Common myeloid progenitor, CD34-positive (primary cell): ENCODE data around the gene PAM.
"Not testable (repeated sequence)": the region's sequence is repeated elsewhere in the genome, so short reads cannot be mapped to it uniquely, and the experiment has no call there.

Source experiments
- CTCF ChIA-PET: fragments of 350-600 bp; sonication (Branson Sonifier 250); formaldehyde crosslinking; loops from one replicate; lab custom pipeline; 2021; ENCODE audit warnings: antibody characterized with exemption; lab: Charles Lee
- POLR2A ChIA-PET: fragments of 350-600 bp; sonication (Branson Sonifier 250); formaldehyde crosslinking; loops from one replicate; lab custom pipeline; 2021; ENCODE audit warnings: antibody characterized with exemption; lab: Charles Lee
- DNase-seq, 3 donors: peaks; one replicate each; pipeline versions ENCODE4 v3.0.0 to v3.0.0-alpha.2; 2013
- H3K27ac ChIP-seq, 2 experiments: 1 replicate in 1 of 2; 2 replicates in 1 of 2; pipeline ENCODE4 v1.7.0; 2013; ENCODE audit warnings: inconsistent platforms in 2 of 2, low read length in 2 of 2, mild to moderate bottlenecking in 2 of 2, low read depth in 1 of 2, moderate library complexity in 1 of 2; ENCODE audit not compliant: severe bottlenecking in 2 of 2, insufficient read depth in 1 of 2, poor library complexity in 1 of 2
- H3K27me3 ChIP-seq, 5 experiments: replicated peaks in 2 of 5; 1 replicate in 3 of 5; 2 replicates in 2 of 5; pipeline versions ENCODE4 v1.6.1 to v1.7.0; 2013; ENCODE audit warnings: low read length in 4 of 5, mild to moderate bottlenecking in 2 of 5, moderate library complexity in 2 of 5, inconsistent platforms in 1 of 5; ENCODE audit not compliant: insufficient read depth in 5 of 5, control insufficient read depth in 4 of 5
- H3K36me3 ChIP-seq, 4 experiments: 1 replicate in 2 of 4; 2 replicates in 2 of 4; pipeline versions ENCODE4 v1.6.1 to v1.7.0; 2013; ENCODE audit warnings: low read length in 3 of 4, control low read depth in 1 of 4, mild to moderate bottlenecking in 1 of 4; ENCODE audit not compliant: control insufficient read depth in 4 of 4, insufficient read depth in 4 of 4
- H3K4me1 ChIP-seq, 4 experiments: 1 replicate in 3 of 4; 2 replicates in 1 of 4; pipeline versions ENCODE4 v1.6.1 to v1.7.1; 2013; ENCODE audit warnings: low read length in 3 of 4, mild to moderate bottlenecking in 3 of 4, control low read depth in 1 of 4, inconsistent platforms in 1 of 4, moderate library complexity in 1 of 4; ENCODE audit not compliant: control insufficient read depth in 4 of 4, insufficient read depth in 4 of 4; ENCODE audit errors: control extremely low read depth in 1 of 4
- H3K4me3 ChIP-seq, 7 experiments: 1 replicate in 4 of 7; 2 replicates in 3 of 7; pipeline versions ENCODE4 v1.5.1 to v1.7.0; 2013; ENCODE audit warnings: mild to moderate bottlenecking in 7 of 7, low read length in 6 of 7, moderate library complexity in 6 of 7, inconsistent platforms in 2 of 7, low read depth in 2 of 7, control low read depth in 1 of 7; ENCODE audit not compliant: insufficient read depth in 4 of 7, control insufficient read depth in 1 of 7; ENCODE audit errors: extremely low read depth in 1 of 7
- H3K9me3 ChIP-seq, 5 experiments: 1 replicate in 4 of 5; 2 replicates in 1 of 5; pipeline versions ENCODE4 v1.6.1 to v1.7.1; 2013; ENCODE audit warnings: low read length in 4 of 5, mild to moderate bottlenecking in 2 of 5, inconsistent platforms in 1 of 5, low read depth in 1 of 5, moderate library complexity in 1 of 5; ENCODE audit not compliant: control insufficient read depth in 4 of 5, insufficient read depth in 2 of 5; ENCODE audit errors: control extremely low read depth in 1 of 5
- WGBS: methylation state at CpG from one replicate; pipeline ENCODE4 v1.1.5; 2013; ENCODE audit not compliant: insufficient coverage; 5-methylcytosine and 5-hydroxymethylcytosine counted together

The PAM gene

GRCh38 chr5:102999621-103000020 lies 244.5 kb downstream of the PAM start:
- H3K27ac ChIP-seq, POLR2A ChIA-PET, DNase-seq, H3K4me3 ChIP-seq, H3K36me3 ChIP-seq, CTCF ChIA-PET, H3K27me3 ChIP-seq, H3K4me1 ChIP-seq: not testable (repeated sequence)
- peaks cover 0 to 11% (median 1%) of the 10 kb centered on the region in 5 experiments for H3K9me3 ChIP-seq
- WGBS, result 100% methylated on average over 1 of the region's 1 CpG

- Histone ChIP-seq H3K36me3 (peaks cover 0 to 3% (median under 1%) of the 10 kb centered on the region in 4 experiments), H3K4me1 (no peaks in the 10 kb centered on the region), H3K4me3 (no peak overlapping the region), H3K27me3 (no peaks in the 10 kb centered on the region), H3K9me3 (peaks cover 0 to 11% (median 1%) of the 10 kb centered on the region in 5 experiments), H3K27ac (no peak overlapping the region)
- POLR2A ChIA-PET, result no interaction called here
- DNase-seq, result no peak
- CTCF ChIA-PET, result no interaction called here
Measured at GRCh38 chr5:103000089-103000488, 245.0 kb downstream of the PAM start.

- Histone ChIP-seq H3K4me3 (no peak overlapping the region), H3K4me1 (no peaks in the 10 kb centered on the region), H3K27ac (no peak overlapping the region), H3K36me3 (peaks cover 0 to 4% (median 3%) of the 10 kb centered on the region in 4 experiments), H3K27me3 (no peaks in the 10 kb centered on the region), H3K9me3 (peaks cover 0 to 11% (median 1%) of the 10 kb centered on the region in 5 experiments)
- ChIA-PET CTCF (interaction anchor here (0.7 to 1.1 kb wide), 3 partner anchors 11 to 399 kb away, joined by 3 read pairs; partner anchors contain the start of gene MACIR), POLR2A (interaction anchor here (0.7 kb wide), 2 partner anchors 9 to 61 kb away, joined by 4 to 5 read pairs; no protein-coding TSS in a partner anchor)
- 100% methylated on average over 3 of the region's 4 CpGs for WGBS
- no peak for DNase-seq
Measured at GRCh38 chr5:103003872-103004271, 248.8 kb downstream of the PAM start.

- H3K4me1 ChIP-seq, result no peaks in the 10 kb centered on the region
- H3K36me3 ChIP-seq, result peaks cover 0 to 4% (median 1%) of the 10 kb centered on the region in 4 experiments
- no peaks in the 10 kb centered on the region for H3K27me3 ChIP-seq
- H3K9me3 ChIP-seq, result peaks cover 0 to under 1% (median 0%) of the 10 kb centered on the region in 5 experiments
- no peak overlapping the region for H3K27ac ChIP-seq
- CTCF ChIA-PET, result no interaction called here
- H3K4me3 ChIP-seq, result no peak overlapping the region
- POLR2A ChIA-PET, result no interaction called here
- DNase-seq, result no peak
Measured at GRCh38 chr5:103005276-103005675, 250.2 kb downstream of the PAM start.

- ChIA-PET CTCF (interaction anchor here (1.1 kb wide), 1 partner anchor 38 kb away, joined by 4 read pairs; no protein-coding TSS in a partner anchor), POLR2A (no interaction called here)
- Histone ChIP-seq H3K36me3 (peaks cover 0 to 5% (median 3%) of the 10 kb centered on the region in 4 experiments), H3K4me1 (no peaks in the 10 kb centered on the region), H3K9me3 (no peaks in the 10 kb centered on the region), H3K27ac (no peak overlapping the region), H3K4me3 (no peak overlapping the region), H3K27me3 (no peaks in the 10 kb centered on the region)
- DNase-seq, result no peak
- WGBS, result no CpG with 5 or more reads among the region's 1 CpG
Measured at GRCh38 chr5:103006921-103007320, 251.8 kb downstream of the PAM start.

GRCh38 chr5:103010168-103010567 lies 255.1 kb downstream of the PAM start:
- H3K27ac ChIP-seq, result no peak overlapping the region
- ChIA-PET CTCF (no interaction called here), POLR2A (no interaction called here)
- DNase-seq, result no peak
- H3K4me3 ChIP-seq, result no peak overlapping the region
- H3K9me3 ChIP-seq, result peaks cover 0 to 5% (median 0%) of the 10 kb centered on the region in 5 experiments
- H3K27me3 ChIP-seq, result no peaks in the 10 kb centered on the region
- H3K36me3 ChIP-seq, result peaks cover 0 to 9% (median 3%) of the 10 kb centered on the region in 4 experiments
- no peaks in the 10 kb centered on the region for H3K4me1 ChIP-seq
- WGBS, result 86% methylated on average over 1 of the region's 2 CpGs

GRCh38 chr5:103013933-103014552 lies 258.9 kb downstream of the PAM start:
- Histone ChIP-seq H3K27me3 (no peaks in the 10 kb centered on the region), H3K4me3 (no peak overlapping the region), H3K36me3 (peaks cover 0 to 9% (median 3%) of the 10 kb centered on the region in 4 experiments), H3K4me1 (no peaks in the 10 kb centered on the region), H3K9me3 (peaks cover 0 to 5% (median 0%) of the 10 kb centered on the region in 5 experiments), H3K27ac (no peak overlapping the region)
- WGBS, result 100% methylated on average over 1 of the region's 1 CpG
- DNase-seq, result no peak
- POLR2A ChIA-PET, result no interaction called here
- CTCF ChIA-PET, result no interaction called here
